DND-41 (cell line): ENCODE results near the gene ADGRG6.

Source experiments
- CTCF ChIP-seq: IDR thresholded peaks from 2 replicates; pipeline ENCODE4 v1.5.1; 2012; ENCODE audit warnings: borderline replicate concordance, low read length, moderate library complexity, mild to moderate bottlenecking; ENCODE audit not compliant: poor library complexity, severe bottlenecking; ENCODE audit errors: extremely low read depth
- EZH2 ChIP-seq: IDR thresholded peaks from 3 replicates; pipeline ENCODE4 v1.6.1; 2012; ENCODE audit warnings: borderline replicate concordance, low read depth, mild to moderate bottlenecking, moderate library complexity, low read length, inconsistent platforms; ENCODE audit not compliant: severe bottlenecking

- no peak for TF ChIP-seq EZH2
- no peak for TF ChIP-seq CTCF
Observed at GRCh38 chr6:142300302-142300701, 1.5 kb upstream of the ADGRG6 start.
